HEK293 (cell line): ENCODE measurements around the gene AGAP5.
"Not testable (repeated sequence)": the region's sequence is repeated elsewhere in the genome, so short reads cannot be mapped to it uniquely, and the experiment has no call there.

ENCODE experiments used
- CTCF ChIP-seq: fragments of 450-650 bp; formaldehyde crosslinking; IDR thresholded peaks from 2 replicates; pipeline ENCODE4 v1.5.1; 2016; ENCODE audit warnings: missing biosample characterization, missing genetic modification characterization
- KLF1 ChIP-seq: fragments of 450-650 bp; formaldehyde crosslinking; IDR thresholded peaks from 2 replicates; pipeline ENCODE4 v1.5.1; 2016; ENCODE audit warnings: missing biosample characterization, missing genetic modification characterization
- PRDM10 ChIP-seq: fragments of 450-650 bp; formaldehyde crosslinking; IDR thresholded peaks from 2 replicates; pipeline ENCODE4 v1.5.1; 2016; ENCODE audit warnings: missing biosample characterization, missing genetic modification characterization
- SP2 ChIP-seq: fragments of 450-650 bp; formaldehyde crosslinking; IDR thresholded peaks from 2 replicates; pipeline ENCODE4 v1.5.1; 2016; ENCODE audit warnings: missing biosample characterization, missing genetic modification characterization
- YY1 ChIP-seq: fragments of 450-650 bp; formaldehyde crosslinking; IDR thresholded peaks from 2 replicates; pipeline ENCODE4 v1.5.1; 2018; ENCODE audit warnings: missing biosample characterization, missing genetic modification characterization
- ZBTB1 ChIP-seq: fragments of 450-650 bp; formaldehyde crosslinking; IDR thresholded peaks from 2 replicates; pipeline ENCODE4 v1.5.1; 2016; ENCODE audit warnings: missing biosample characterization, missing genetic modification characterization
- ZBTB20 ChIP-seq: fragments of 450-650 bp; formaldehyde crosslinking; IDR thresholded peaks from 2 replicates; pipeline ENCODE4 v1.5.1; 2016; ENCODE audit warnings: missing biosample characterization, missing genetic modification characterization
- ZBTB8A ChIP-seq: fragments of 450-650 bp; formaldehyde crosslinking; IDR thresholded peaks from 2 replicates; pipeline ENCODE4 v1.5.1; 2016; ENCODE audit warnings: missing biosample characterization, missing genetic modification characterization
- ZNF114 ChIP-seq: fragments of 450-650 bp; formaldehyde crosslinking; IDR thresholded peaks from 2 replicates; pipeline ENCODE4 v1.5.0; 2017; ENCODE audit warnings: missing biosample characterization, missing genetic modification characterization
- ZNF274 ChIP-seq, 2 experiments: fragments of 200-500 bp in 1 of 2; fragments of 450-650 bp in 1 of 2; sonication (Bioruptor generic) in 1 of 2; formaldehyde crosslinking in 1 of 2; IDR thresholded peaks; 2 replicates each; pipeline versions ENCODE4 v1.5.1 to v1.6.1; 2014 to 2016; ENCODE audit warnings: borderline replicate concordance in 1 of 2, inconsistent platforms in 1 of 2, low read length in 1 of 2, missing biosample characterization in 1 of 2, missing genetic modification characterization in 1 of 2
- ZNF610 ChIP-seq: fragments of 450-650 bp; formaldehyde crosslinking; IDR thresholded peaks from 2 replicates; pipeline ENCODE4 v1.5.1; 2016; ENCODE audit warnings: missing biosample characterization, missing genetic modification characterization, borderline replicate concordance

DNA sequence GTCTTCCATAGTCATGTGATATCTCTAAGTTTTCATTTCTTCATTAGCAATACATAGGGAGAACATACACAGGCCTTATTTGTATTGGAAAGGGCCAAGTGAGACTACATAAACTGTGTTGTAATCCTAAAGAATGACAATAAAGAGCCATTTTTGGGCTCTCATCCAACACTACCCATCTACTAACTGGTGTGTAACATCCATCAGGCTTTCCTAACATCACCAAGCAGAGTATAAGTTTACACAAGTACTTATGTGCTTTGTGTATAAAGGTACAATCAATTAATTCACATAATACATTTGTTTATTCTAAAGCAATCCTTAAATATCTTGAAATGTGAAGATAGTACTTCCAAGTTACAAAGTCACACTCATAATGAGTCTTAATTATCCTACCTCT lies 2.6 kb downstream of the AGAP5 start:
- not testable (repeated sequence) for TF ChIP-seq CTCF (tag by site-specific recombination); YY1 (tag by site-specific recombination); ZBTB8A (tag by site-specific recombination); PRDM10; ZNF274 (IDR thresholded peaks at IDR 0.05; ENCODE audit: low read length); ZNF274 (tag by site-specific recombination; IDR thresholded peaks at IDR 0.05; ENCODE audit: borderline replicate concordance); ZBTB1 (tag by site-specific recombination); ZNF610 (tag by site-specific recombination); KLF1 (tag by site-specific recombination); ZBTB20 (tag by site-specific recombination); ZNF114; SP2
